Calu3 (cell line): ENCODE measurements around the gene CNN3. TPM values are rescaled to one million over a fixed set of nuclear protein-coding genes. Genes with fewer than 3 reads are reported as not detected.

Experiments
- BruUV-seq: library from RNA; stranded (reverse); fragments of 400-500 nt; replicated peaks from 2 replicates; lab custom pipeline; 2021; lab: Mats Ljungman, UMichigan
- CTCF ChIA-PET: fragments of 300-600 bp; sonication (Branson Sonifier 250); formaldehyde crosslinking; loops from one replicate; lab custom pipeline; 2022; ENCODE audit warnings: antibody characterized with exemption; lab: Charles Lee
- DNase-seq: peaks from one replicate; pipeline ENCODE4 v3.0.0; 2022
- H3K27ac Mint-ChIP-seq: one replicate; pipeline ENCODE4 v1.8.0; 2022; ENCODE audit warnings: mixed read lengths; ENCODE audit not compliant: unreplicated experiment
- H3K27me3 Mint-ChIP-seq: one replicate; pipeline ENCODE4 v1.8.0; 2022; ENCODE audit warnings: mixed read lengths; ENCODE audit not compliant: unreplicated experiment
- H3K36me3 Mint-ChIP-seq: one replicate; pipeline ENCODE4 v1.8.0; 2022; ENCODE audit warnings: mild to moderate bottlenecking, moderate library complexity, mixed read lengths; ENCODE audit not compliant: insufficient read depth, unreplicated experiment
- H3K4me1 Mint-ChIP-seq: one replicate; pipeline ENCODE4 v1.8.0; 2022; ENCODE audit warnings: mild to moderate bottlenecking, low read depth, mixed read lengths; ENCODE audit not compliant: unreplicated experiment
- H3K4me3 Mint-ChIP-seq: one replicate; pipeline ENCODE4 v1.8.0; 2022; ENCODE audit warnings: mild to moderate bottlenecking, low read depth, moderate library complexity, mixed read lengths; ENCODE audit not compliant: unreplicated experiment
- H3K9me3 Mint-ChIP-seq: one replicate; pipeline ENCODE4 v1.8.0; 2022; ENCODE audit warnings: low read depth, mixed read lengths; ENCODE audit not compliant: unreplicated experiment
- CTCF ChIP-seq: fragments of 200-600 bp; IDR thresholded peaks from one replicate; pipeline ENCODE4 v1.8.0; 2022; ENCODE audit warnings: antibody characterized with exemption; ENCODE audit not compliant: unreplicated experiment
- intact Hi-C: fragments of 100-400 bp; cut with micrococcal nuclease; formaldehyde crosslinking; loops from one replicate; pipeline ENCODE4 v1.10.0; 2022; ENCODE audit not compliant: unreplicated experiment
- total RNA-seq: library from RNA; stranded (reverse); gene quantifications from 2 replicates; pipeline ENCODE4 v1.2.3, GENCODE V29; 2022

The CNN3 gene
- total RNA-seq, 1 experiment from 2014 or later, result 140 TPM

GRCh38 chr1:94940738-94941137, 13.8 kb upstream of the CNN3 start:
- H3K27ac Mint-ChIP-seq, result no peak overlapping the region
- H3K4me3 Mint-ChIP-seq, result no peak overlapping the region
- intact Hi-C loops, result no loop called here
- no peak for DNase-seq
- peaks cover 23% of the 10 kb centered on the region for H3K4me1 Mint-ChIP-seq
- BruUV-seq, result no TSS peak
- H3K9me3 Mint-ChIP-seq, result no peaks in the 10 kb centered on the region
- CTCF ChIA-PET, result no interaction called here
- TF ChIP-seq CTCF, result no peak
- no peaks in the 10 kb centered on the region for H3K27me3 Mint-ChIP-seq
- no peaks in the 10 kb centered on the region for H3K36me3 Mint-ChIP-seq

- BruUV-seq, result no TSS peak
- no peaks in the 10 kb centered on the region for H3K9me3 Mint-ChIP-seq
- H3K4me3 Mint-ChIP-seq, result no peak overlapping the region
- H3K27ac Mint-ChIP-seq, result no peak overlapping the region
- CTCF ChIA-PET, result no interaction called here
- H3K4me1 Mint-ChIP-seq, result peaks cover 33% of the 10 kb centered on the region
- H3K36me3 Mint-ChIP-seq, result no peaks in the 10 kb centered on the region
- intact Hi-C loops, result no loop called here
- no peaks in the 10 kb centered on the region for H3K27me3 Mint-ChIP-seq
- no peak for TF ChIP-seq CTCF
- DNase-seq, result no peak
Measured at GRCh38 chr1:94937820-94938219, 10.9 kb upstream of the CNN3 start.

- no TSS peak for BruUV-seq
- intact Hi-C loops, result no loop called here
- Mint-ChIP-seq H3K4me1 (peaks cover 33% of the 10 kb centered on the region), H3K4me3 (no peak overlapping the region), H3K36me3 (no peaks in the 10 kb centered on the region), H3K27me3 (no peaks in the 10 kb centered on the region), H3K27ac (no peak overlapping the region), H3K9me3 (no peaks in the 10 kb centered on the region)
- no peak for TF ChIP-seq CTCF
- no peak for DNase-seq
- CTCF ChIA-PET, result interaction anchor here (1.1 kb wide), 1 partner anchor 105 kb away, joined by 5 read pairs; no protein-coding TSS in a partner anchor
Measured at GRCh38 chr1:94936861-94937620, 10.1 kb upstream of the CNN3 start.

- CTCF ChIA-PET, result no interaction called here
- Mint-ChIP-seq H3K27ac (no peak overlapping the region), H3K4me3 (no peak overlapping the region), H3K9me3 (no peaks in the 10 kb centered on the region), H3K4me1 (peaks cover 33% of the 10 kb centered on the region), H3K27me3 (no peaks in the 10 kb centered on the region), H3K36me3 (no peaks in the 10 kb centered on the region)
- intact Hi-C loops, result no loop called here
- no TSS peak for BruUV-seq
- no peak for DNase-seq
- no peak for TF ChIP-seq CTCF
Measured at GRCh38 chr1:94935476-94935875, 8.6 kb upstream of the CNN3 start.
